ENCODE data around the gene SGCE.

GRCh38 chr7:94594882-94595281 lies 61.1 kb downstream of the SGCE start:
- TF ChIP-seq CTCF (IDR thresholded peaks at IDR 0.05 in 2 of 3, conservative IDR thresholded peaks at IDR 0.05 in 1 of 3; ENCODE audit: borderline replicate concordance in 1 of 3, insufficient read depth in 1 of 3, low read depth in 2 of 3, low read length in 2 of 3) (no peak), POLR2AphosphoS5 (IDR thresholded peaks at IDR 0.05; ENCODE audit: low read depth, low read length) (no peak), RAD21 (IDR thresholded peaks at IDR 0.05; ENCODE audit: low read depth) (no peak), EZH2 (IDR thresholded peaks at IDR 0.05) (no peak)

Measured in HCT116 (cell line).